Body of pancreas (tissue), 4 donors: ENCODE data around the gene MSN.

Experiments
- CTCF ChIP-seq, 7 experiments: fragments of 450-650 bp in 4 of 7; fragments of 200-600 bp in 3 of 7; sonication (generic) in 3 of 7; IDR thresholded peaks; one replicate each; pipeline ENCODE4 v1.5.1; 2016 to 2019; ENCODE audit warnings: antibody characterized with exemption in 7 of 7
- POLR2A ChIP-seq, 3 donors: fragments of 450-650 bp; IDR thresholded peaks; one replicate each; pipeline ENCODE4 v1.6.1; 2016; ENCODE audit warnings: antibody characterized with exemption in 3 of 3, mild to moderate bottlenecking in 2 of 3

DNA sequence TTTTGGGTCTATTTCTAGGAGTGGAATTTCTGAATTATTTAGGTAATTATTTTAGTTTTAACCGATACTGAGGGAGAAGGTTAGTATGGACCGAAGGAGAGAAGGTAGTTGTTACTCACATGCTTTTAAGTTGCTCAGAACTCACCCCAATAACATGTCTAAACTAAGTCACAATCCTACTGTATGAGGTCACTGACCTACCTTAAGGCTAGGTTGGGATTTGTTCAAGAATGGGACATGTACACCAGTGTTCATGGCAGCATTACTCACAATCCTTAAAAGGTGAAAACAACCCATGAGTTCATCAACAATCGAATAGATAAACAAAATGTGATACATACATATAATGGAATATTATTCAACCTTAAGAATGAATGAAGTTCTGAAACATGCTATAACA lies 90.5 kb downstream of the MSN start:
- TF ChIP-seq POLR2A (IDR thresholded peaks at IDR 0.05) (no peak), CTCF (IDR thresholded peaks at IDR 0.05) (no peak)
